GM15510 (cell line): ENCODE measurements around the gene AMBRA1.

Experiments used
- POLR2A ChIP-seq: IDR thresholded peaks from 3 replicates; pipeline ENCODE4 v1.6.1; 2011; ENCODE audit warnings: borderline replicate concordance; ENCODE audit not compliant: insufficient read length; ENCODE audit errors: extremely low read depth

AMBRA1 gene

DNA sequence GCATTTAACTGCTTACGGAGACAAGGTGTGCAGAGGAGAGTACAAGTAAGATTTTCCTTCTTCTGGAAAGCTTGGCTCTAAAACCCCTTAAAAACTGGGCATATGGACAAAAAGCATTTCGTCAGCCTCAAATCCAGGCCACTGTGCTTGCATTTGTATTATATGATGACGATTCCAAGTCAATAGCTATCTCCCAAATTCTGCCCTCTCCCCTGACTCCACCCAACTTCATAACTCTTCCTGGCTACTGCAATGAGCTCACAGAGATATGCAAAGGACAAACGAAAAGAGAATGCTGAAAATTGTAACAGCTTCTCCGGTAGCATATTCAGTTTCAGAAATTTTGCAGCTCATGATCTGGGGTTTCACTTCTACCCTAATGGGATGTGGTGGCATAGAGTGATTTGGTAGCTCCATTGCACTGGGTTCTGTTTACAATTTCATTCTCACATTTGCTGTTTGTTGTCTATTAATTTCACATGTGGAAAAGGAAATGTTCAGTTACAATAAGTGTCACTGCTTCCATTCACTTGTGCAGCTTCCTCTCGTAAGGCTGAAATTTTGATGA, 156.6 kb downstream of the AMBRA1 start:
- no peak for TF ChIP-seq POLR2A

DNA sequence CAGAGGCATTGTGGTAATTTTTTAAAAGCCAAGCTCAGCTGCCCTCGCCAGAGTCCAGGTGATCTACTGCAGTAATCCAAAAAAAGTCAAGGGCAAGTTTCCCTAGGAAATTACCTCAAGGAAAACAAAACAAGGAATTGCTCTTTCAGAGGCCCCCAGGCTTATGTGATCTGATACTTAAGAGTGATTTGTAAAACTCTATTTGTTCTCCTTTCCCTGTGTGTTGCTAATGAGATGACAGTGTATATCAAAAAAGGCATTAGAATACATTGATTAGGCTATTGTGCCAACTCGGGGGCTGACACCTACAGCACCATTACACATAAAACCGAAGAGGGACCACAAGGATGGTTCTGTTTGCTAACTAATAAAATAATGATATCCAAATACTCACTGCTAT, 157.7 kb downstream of the AMBRA1 start:
- no peak for TF ChIP-seq POLR2A

- TF ChIP-seq POLR2A: no peak
Observed at GRCh38 chr11:46435679-46436078, 158.1 kb downstream of the AMBRA1 start.

GRCh38 chr11:46431211-46431610, 162.6 kb downstream of the AMBRA1 start:
- TF ChIP-seq POLR2A: no peak

DNA sequence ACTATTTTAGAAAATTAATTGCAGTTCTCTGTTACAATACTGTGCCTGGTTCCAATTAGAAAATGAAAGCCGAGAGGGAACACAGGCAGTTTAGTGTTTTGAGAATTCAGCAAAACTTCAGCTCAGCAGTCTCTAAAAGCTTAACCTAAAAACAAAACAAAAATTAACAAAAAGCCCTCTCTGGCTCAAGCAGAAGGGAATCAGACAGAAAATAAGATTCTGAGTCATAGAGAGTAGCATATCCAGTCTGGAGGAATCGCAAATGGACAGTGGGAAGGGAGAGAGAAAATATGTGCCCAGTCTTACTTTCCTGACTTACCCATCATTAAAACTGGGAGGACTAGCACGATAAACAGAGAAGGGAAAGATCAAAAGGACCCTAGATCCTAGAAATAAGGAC, 164.1 kb downstream of the AMBRA1 start:
- TF ChIP-seq POLR2A: no peak

DNA sequence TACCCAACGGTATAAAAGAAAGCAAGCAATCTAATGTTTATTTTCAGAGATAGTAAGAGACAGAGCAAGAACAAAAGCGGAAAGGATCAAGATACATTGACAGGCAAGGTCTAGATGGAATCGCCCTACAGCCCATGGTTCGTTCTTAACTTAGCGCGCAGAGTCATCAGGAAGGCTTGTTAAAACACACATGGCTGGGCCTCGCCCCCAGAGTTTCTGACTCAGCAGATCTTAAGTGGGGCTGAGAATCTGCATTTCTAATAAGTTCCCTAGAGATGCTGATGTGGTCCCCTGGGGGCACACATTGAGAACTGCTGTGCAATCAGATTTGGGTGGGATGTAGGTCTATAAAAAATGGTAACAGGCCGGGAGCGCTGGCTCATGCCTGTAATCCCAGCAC, 166.5 kb downstream of the AMBRA1 start:
- no peak for TF ChIP-seq POLR2A

- TF ChIP-seq POLR2A: no peak
Observed at GRCh38 chr11:46426233-46426991, 167.4 kb downstream of the AMBRA1 start.

DNA sequence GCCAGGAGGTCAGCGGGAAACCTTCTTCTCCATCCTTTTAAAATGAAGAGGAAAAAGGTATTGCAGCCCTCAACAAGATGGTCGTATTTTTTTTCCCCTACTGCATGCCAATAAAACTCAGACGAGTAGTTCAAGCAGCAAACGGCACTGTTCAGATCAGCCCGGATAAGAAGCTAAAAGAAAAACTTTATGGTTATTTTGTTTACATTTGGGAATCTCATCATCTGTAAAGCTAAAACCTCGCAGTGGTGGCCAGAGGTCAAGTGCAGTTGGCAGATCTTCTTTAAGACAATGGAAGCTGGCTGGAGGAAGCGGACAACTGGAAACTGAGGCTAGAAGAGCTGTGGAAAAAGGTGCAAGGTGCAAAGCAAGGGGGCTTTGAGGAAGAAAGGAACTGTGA, 171.2 kb downstream of the AMBRA1 start:
- no peak for TF ChIP-seq POLR2A

GRCh38 chr11:46421257-46421880, 172.5 kb downstream of the AMBRA1 start:
- no peak for TF ChIP-seq POLR2A

DNA sequence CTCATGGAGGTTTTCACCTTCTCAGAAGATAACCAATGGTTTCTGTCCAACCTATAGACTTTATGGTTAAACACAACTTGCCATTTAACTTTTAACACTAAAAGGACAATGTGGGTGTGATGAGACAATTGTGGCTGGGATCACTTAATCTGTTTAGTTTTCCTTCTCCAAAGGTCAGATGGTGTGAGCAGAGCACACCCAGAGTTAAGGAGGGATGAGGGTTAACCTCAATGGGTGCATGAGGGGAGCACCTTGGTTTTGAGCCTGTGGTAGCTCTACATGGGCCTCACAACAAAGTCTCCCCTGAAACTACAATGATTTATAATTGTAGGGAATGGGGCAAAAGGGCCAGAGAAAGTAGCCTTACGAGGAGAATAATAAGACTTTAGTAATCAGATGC, 173.3 kb downstream of the AMBRA1 start:
- TF ChIP-seq POLR2A: no peak

DNA sequence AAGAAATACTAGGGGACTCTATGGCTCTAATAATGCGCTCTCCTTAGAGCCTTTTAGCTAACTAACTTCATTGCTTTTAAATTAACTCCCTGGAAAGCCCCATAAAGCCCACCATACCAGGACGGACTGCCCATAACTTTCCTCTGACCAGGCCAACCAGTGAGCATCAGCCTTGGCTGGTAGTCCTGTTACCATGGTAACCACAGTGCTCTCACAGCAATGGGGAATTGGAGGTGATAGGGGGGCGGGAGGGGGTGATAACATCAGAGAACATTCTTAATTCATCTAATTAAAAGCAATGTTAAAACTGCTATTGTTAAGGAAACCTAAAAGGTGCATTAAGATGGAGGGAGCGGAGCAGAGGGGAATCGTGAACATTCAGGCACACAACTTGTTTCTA, 175.1 kb downstream of the AMBRA1 start:
- TF ChIP-seq POLR2A: no peak

DNA sequence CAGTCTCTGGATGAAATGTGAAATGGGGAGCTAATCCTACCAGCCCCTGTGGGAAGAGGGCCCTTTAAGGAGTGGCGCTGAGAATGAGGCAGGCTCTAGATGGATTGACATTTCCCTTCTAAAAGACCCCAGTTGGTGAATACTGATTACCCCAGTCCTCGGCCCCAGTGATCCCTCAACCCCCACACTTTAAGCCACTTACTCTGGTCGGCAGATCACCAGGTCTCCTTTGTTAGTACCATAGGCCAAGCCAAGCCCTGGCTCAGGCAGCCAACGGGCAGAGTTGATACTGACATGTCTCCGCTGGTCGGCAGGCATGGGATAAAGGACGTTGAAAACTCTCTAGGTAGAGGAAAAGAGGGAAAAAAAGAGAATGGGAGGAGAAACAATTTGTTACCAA, 176.1 kb downstream of the AMBRA1 start:
- no peak for TF ChIP-seq POLR2A

- TF ChIP-seq POLR2A: no peak
Observed at GRCh38 chr11:46414879-46415278, 178.9 kb downstream of the AMBRA1 start.

DNA sequence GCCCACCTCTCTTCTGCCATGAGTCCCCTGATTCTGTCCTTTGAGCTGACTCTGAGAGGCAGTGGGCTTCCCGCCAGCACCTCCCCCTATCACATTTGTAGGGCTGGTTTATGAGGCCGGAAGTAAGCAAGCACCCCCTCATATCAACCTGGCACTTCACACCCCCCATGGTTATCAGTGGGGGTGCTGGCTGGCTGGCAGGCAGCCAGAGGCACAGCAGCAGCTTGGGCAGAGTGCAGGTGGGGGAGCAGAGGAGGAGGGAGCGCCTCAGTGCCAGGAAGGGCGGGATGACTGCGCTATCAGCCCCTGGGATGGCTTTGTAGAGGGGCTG, 179.4 kb downstream of the AMBRA1 start:
- no peak for TF ChIP-seq POLR2A

DNA sequence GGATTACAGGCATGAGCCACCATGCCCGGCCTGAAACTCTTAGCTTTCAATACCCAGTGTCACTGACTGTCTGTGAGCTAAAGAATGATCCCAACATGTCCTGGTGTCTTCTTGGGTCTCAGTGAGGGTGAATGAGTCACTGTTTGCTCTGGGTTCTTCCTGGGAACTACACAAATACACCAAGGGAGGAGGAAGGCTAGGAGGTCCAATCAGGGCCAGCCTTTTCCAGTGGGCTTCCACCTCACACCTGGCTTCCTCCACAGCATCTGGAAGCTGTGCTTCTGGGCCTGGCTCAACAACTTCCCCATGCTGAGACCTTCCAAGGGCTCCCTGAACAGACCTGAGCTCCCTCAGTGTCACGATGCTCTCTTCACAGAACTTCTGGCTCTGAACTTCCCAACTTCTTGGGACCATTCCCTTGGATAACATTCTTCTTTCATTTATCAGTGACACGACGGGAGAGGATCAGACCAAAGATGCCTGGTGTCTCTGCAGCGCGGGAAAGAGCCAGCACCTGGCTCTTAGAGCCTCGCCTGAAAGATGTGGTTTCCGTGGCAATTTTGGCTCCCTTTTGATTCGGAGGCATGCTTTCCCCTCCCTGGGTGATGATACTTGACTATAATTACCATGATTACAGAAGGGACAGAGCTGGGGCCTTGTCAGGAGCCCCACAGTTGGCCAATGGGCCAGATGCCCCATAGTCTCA, 179.9 kb downstream of the AMBRA1 start:
- no peak for TF ChIP-seq POLR2A
